Amniotic epithelial cell (primary cell): ENCODE data around the gene CNTN2.

Experiments used
- DNase-seq: peaks from one replicate; pipeline ENCODE4 v3.0.0-alpha.2; 2010; ENCODE audit warnings: low read depth

Gene CNTN2

GRCh38 chr1:205074084-205074483, 31.1 kb downstream of the CNTN2 start:
- DNase-seq: no peak

GRCh38 chr1:205074513-205074912, 31.5 kb downstream of the CNTN2 start:
- no peak for DNase-seq

GRCh38 chr1:205075642-205076155, 32.7 kb downstream of the CNTN2 start:
- DNase-seq: no peak

GRCh38 chr1:205076245-205076761, 33.3 kb downstream of the CNTN2 start:
- DNase-seq: peak; percentile 26

GRCh38 chr1:205077158-205077933, 34.3 kb downstream of the CNTN2 start:
- no peak for DNase-seq

GRCh38 chr1:205077934-205078311, 34.9 kb downstream of the CNTN2 start:
- peak; percentile 89 for DNase-seq

GRCh38 chr1:205082431-205082830, 39.4 kb downstream of the CNTN2 start:
- DNase-seq: no peak

GRCh38 chr1:205084360-205084759, 41.3 kb downstream of the CNTN2 start, which contains the start of gene TMEM81:
Gene TMEM81 (minus strand): TSS chr1:205084460. CDS start chr1:205084320, 140 bp downstream.
- no peak for DNase-seq

GRCh38 chr1:205088341-205088740, 45.3 kb downstream of the CNTN2 start:
- no peak for DNase-seq

GRCh38 chr1:205091043-205091740, 48.2 kb downstream of the CNTN2 start:
- peak; percentile 72 for DNase-seq

- no peak for DNase-seq
Observed at GRCh38 chr1:205095422-205095821, 52.4 kb downstream of the CNTN2 start.

GRCh38 chr1:205098242-205098641, 55.2 kb downstream of the CNTN2 start:
- no peak for DNase-seq

GRCh38 chr1:205102404-205102803, 59.4 kb downstream of the CNTN2 start:
- no peak for DNase-seq

GRCh38 chr1:205107327-205107726, 64.3 kb downstream of the CNTN2 start:
- no peak for DNase-seq

GRCh38 chr1:205108464-205108863, 65.5 kb downstream of the CNTN2 start:
- no peak for DNase-seq

- no peak for DNase-seq
Observed at GRCh38 chr1:205109269-205109668, 66.3 kb downstream of the CNTN2 start.

GRCh38 chr1:205109711-205110110, 66.7 kb downstream of the CNTN2 start:
- DNase-seq: no peak

GRCh38 chr1:205111354-205111753, 68.3 kb downstream of the CNTN2 start:
- DNase-seq: no peak

- no peak for DNase-seq
Observed at GRCh38 chr1:205118752-205119151, 75.7 kb downstream of the CNTN2 start.

GRCh38 chr1:205121660-205122488, 78.9 kb downstream of the CNTN2 start, which contains the start of gene RBBP5:
Gene RBBP5 (minus strand): TSS chr1:205121978. CDS start chr1:205121873, 105 bp downstream.
- DNase-seq: peak; percentile 98

GRCh38 chr1:205122489-205122882, 79.5 kb downstream of the CNTN2 start:
- no peak for DNase-seq

GRCh38 chr1:205124726-205125125, 81.7 kb downstream of the CNTN2 start:
- DNase-seq: no peak
